GM12878 (cell line): ENCODE measurements around the gene DSTYK. TPM values are rescaled to one million over a fixed set of nuclear protein-coding genes. Genes with fewer than 3 reads are reported as not detected.
A peak's percentile ranks its signal among the peaks of the same experiment; 100 is the strongest.

ENCODE experiments used
- ATAC-seq: fragments of 200-7000 bp; cut with Tn5 transposase; 3 replicates; pipeline ENCODE4 v1.9.1; 2020; ENCODE audit warnings: mild to moderate bottlenecking, moderate library complexity
- BruUV-seq: library from RNA; stranded (reverse); fragments of 400-500 nt; replicated peaks from 2 replicates; lab custom pipeline; 2021; lab: Mats Ljungman, UMichigan
- CTCF ChIA-PET: fragments of 300-600 bp; sonication (Branson Sonifier 250); formaldehyde crosslinking; extraction: SDS; loops from one replicate; lab custom pipeline; 2021; ENCODE audit warnings: inconsistent platforms; lab: Yijun Ruan, JAX
- POLR2A ChIA-PET: fragments of 350-600 bp; formaldehyde crosslinking; extraction: SDS; loops from one replicate; lab custom pipeline; 2021; ENCODE audit warnings: inconsistent platforms; lab: Charles Lee
- RAD21 ChIA-PET: fragments of 300-600 bp; sonication (Branson Sonifier 250); formaldehyde crosslinking; loops from one replicate; lab custom pipeline; 2023; ENCODE audit warnings: antibody characterized with exemption; ENCODE audit not compliant: unreplicated experiment; lab: Charles Lee
- SMC1A ChIA-PET: fragments of 300-600 bp; sonication (Branson Sonifier 250); formaldehyde crosslinking; loops from one replicate; lab custom pipeline; 2023; ENCODE audit not compliant: unreplicated experiment, uncharacterized antibody; lab: Charles Lee
- DNase-seq: peaks from one replicate; pipeline ENCODE4 v3.0.0-alpha.2; 2011; ENCODE audit warnings: low read depth, low spot score
- FAIRE-seq: peaks from 3 replicates; lab custom pipeline; 2011; peaks lifted over from hg19 to GRCh38; lab: Jason Lieb, UNC
- H2AFZ ChIP-seq: 2 replicates; pipeline ENCODE4 v1.6.0; 2011; ENCODE audit warnings: low read depth, low read length, control low read depth; ENCODE audit not compliant: control insufficient read depth
- H3K27ac ChIP-seq: 2 replicates; pipeline ENCODE4 v1.5.1; 2011; ENCODE audit warnings: control low read depth; ENCODE audit not compliant: control insufficient read depth, insufficient read depth
- H3K27me3 ChIP-seq, 2 experiments: replicated peaks in 1 of 2; 2 replicates each; pipeline versions ENCODE4 v1.6.0 to v1.6.1; 2011; ENCODE audit warnings: low read length in 1 of 2; ENCODE audit not compliant: control insufficient read depth in 2 of 2, insufficient read depth in 2 of 2
- H3K36me3 ChIP-seq, 2 experiments: 2 replicates each; pipeline ENCODE4 v1.5.1; 2011; ENCODE audit warnings: low read length in 1 of 2; ENCODE audit not compliant: control insufficient read depth in 2 of 2, insufficient read depth in 2 of 2
- H3K4me1 ChIP-seq: 2 replicates; pipeline ENCODE4 v1.6.1; 2011; ENCODE audit warnings: mild to moderate bottlenecking, low read length, moderate library complexity, mixed read lengths; ENCODE audit not compliant: control insufficient read depth, insufficient read depth
- H3K4me2 ChIP-seq: 2 replicates; pipeline ENCODE4 v1.6.0; 2011; ENCODE audit warnings: control low read depth; ENCODE audit not compliant: control insufficient read depth, insufficient read depth
- H3K4me3 ChIP-seq: fragments of 200-600 bp; sonication (generic); 2 replicates; pipeline ENCODE4 v1.5.1; 2016
- H3K79me2 ChIP-seq: 2 replicates; pipeline ENCODE4 v1.6.0; 2011; ENCODE audit warnings: low read length; ENCODE audit not compliant: control insufficient read depth, insufficient read depth
- H3K9ac ChIP-seq: 2 replicates; pipeline ENCODE4 v1.8.0; 2011; ENCODE audit warnings: low read length, control low read depth, mixed read lengths; ENCODE audit not compliant: control insufficient read depth, insufficient read depth
- H3K9me3 ChIP-seq: replicated peaks from 3 replicates; pipeline ENCODE4 v1.5.1; 2011; ENCODE audit warnings: mild to moderate bottlenecking, low read length; ENCODE audit not compliant: control insufficient read depth, insufficient read depth
- H4K20me1 ChIP-seq: 2 replicates; pipeline ENCODE4 v1.6.0; 2011; ENCODE audit not compliant: control insufficient read depth, insufficient read depth
- EP300 ChIP-seq, 2 experiments: fragments of 150-350 bp in 1 of 2; IDR thresholded peaks; 2 replicates each; pipeline ENCODE4 v1.6.1; 2011 to 2012; ENCODE audit warnings: low read depth in 2 of 2, low read length in 2 of 2, borderline replicate concordance in 1 of 2, improper control_type of control experiment in 1 of 2, inconsistent platforms in 1 of 2; ENCODE audit not compliant: control insufficient read depth in 1 of 2
- JUND ChIP-seq: IDR thresholded peaks from 2 replicates; pipeline ENCODE4 v1.6.1; 2012; ENCODE audit warnings: low read depth, mild to moderate bottlenecking, low read length, improper control_type of control experiment, moderate library complexity
- LARP7 ChIP-seq: fragments of 450-650 bp; IDR thresholded peaks from 2 replicates; pipeline ENCODE4 v1.6.1; 2017; ENCODE audit warnings: mild to moderate bottlenecking
- RFX5 ChIP-seq: IDR thresholded peaks from 2 replicates; pipeline ENCODE4 v1.6.1; 2011; ENCODE audit warnings: low read depth, low read length, improper control_type of control experiment
- RUNX3 ChIP-seq: IDR thresholded peaks from 2 replicates; pipeline ENCODE4 v1.6.1; 2012; ENCODE audit warnings: low read length, inconsistent platforms
- TARDBP ChIP-seq: IDR thresholded peaks from 2 replicates; pipeline ENCODE4 v1.6.1; 2016; ENCODE audit warnings: borderline replicate concordance
- ZNF384 ChIP-seq: IDR thresholded peaks from 2 replicates; pipeline ENCODE4 v1.6.1; 2012; ENCODE audit warnings: low read depth, mild to moderate bottlenecking, low read length, improper control_type of control experiment, borderline replicate concordance
- ZSCAN29 ChIP-seq: fragments of 450-650 bp; IDR thresholded peaks from 2 replicates; pipeline ENCODE4 v1.6.1; 2017; ENCODE audit warnings: mild to moderate bottlenecking, moderate library complexity
- WGBS: methylation state at CpG from one replicate; pipeline ENCODE4 v1.1.6; 2016; ENCODE audit warnings: low lambda C conversion rate; ENCODE audit not compliant: insufficient replicate concordance, insufficient coverage; ENCODE audit errors: missing lambda C conversion rate; 5-methylcytosine and 5-hydroxymethylcytosine counted together
- in situ Hi-C: fragments of 300-500 bp; cut with MboI; formaldehyde crosslinking; loops from 9 replicates; pipeline ENCODE4 v1.14.3; 2018; ENCODE audit warnings: mixed read lengths
- intact Hi-C: fragments of 100-400 bp; cut with micrococcal nuclease; formaldehyde crosslinking; loops from one replicate; pipeline ENCODE4 v1.14.2; 2022; ENCODE audit not compliant: unreplicated experiment
- polyA plus RNA-seq, 11 experiments: library from polyadenylated mRNA; depleted of rRNA in 4 of 11; unstranded in 6 of 11; stranded (reverse) in 5 of 11; fragments of >200 nt; fragmentation: Nextera tagmentation in 4 of 11; fragmentation: Illumina TruSeq in 1 of 11; extraction: Ambion mirVana in 4 of 11; extraction: Trizol in 1 of 11; gene quantifications; 1 replicate in 1 of 11; 2 replicates in 10 of 11; pipeline versions ENCODE4 v1.2.1 to v1.2.3, GENCODE V29; 2011 to 2016; ENCODE audit warnings: inconsistent platforms in 2 of 11, missing spikeins in 2 of 11, low read depth in 1 of 11
- total RNA-seq, 4 experiments: library from RNA; depleted of rRNA in 3 of 4; stranded (reverse); fragments of >200 nt in 3 of 4; fragmentation: Illumina TruSeq in 1 of 4; extraction: Trizol in 1 of 4; gene quantifications; 2 replicates each; pipeline versions ENCODE4 v1.2.1 to v1.2.3, GENCODE V29; 2013 to 2021

The DSTYK gene
- total and polyA plus RNA-seq, 10 of the 15 experiments (the other 5 are each of a cell fraction or from before 2014, with no cell fraction given), result 2.7 to 5.5 (median 3.6) TPM

DNA sequence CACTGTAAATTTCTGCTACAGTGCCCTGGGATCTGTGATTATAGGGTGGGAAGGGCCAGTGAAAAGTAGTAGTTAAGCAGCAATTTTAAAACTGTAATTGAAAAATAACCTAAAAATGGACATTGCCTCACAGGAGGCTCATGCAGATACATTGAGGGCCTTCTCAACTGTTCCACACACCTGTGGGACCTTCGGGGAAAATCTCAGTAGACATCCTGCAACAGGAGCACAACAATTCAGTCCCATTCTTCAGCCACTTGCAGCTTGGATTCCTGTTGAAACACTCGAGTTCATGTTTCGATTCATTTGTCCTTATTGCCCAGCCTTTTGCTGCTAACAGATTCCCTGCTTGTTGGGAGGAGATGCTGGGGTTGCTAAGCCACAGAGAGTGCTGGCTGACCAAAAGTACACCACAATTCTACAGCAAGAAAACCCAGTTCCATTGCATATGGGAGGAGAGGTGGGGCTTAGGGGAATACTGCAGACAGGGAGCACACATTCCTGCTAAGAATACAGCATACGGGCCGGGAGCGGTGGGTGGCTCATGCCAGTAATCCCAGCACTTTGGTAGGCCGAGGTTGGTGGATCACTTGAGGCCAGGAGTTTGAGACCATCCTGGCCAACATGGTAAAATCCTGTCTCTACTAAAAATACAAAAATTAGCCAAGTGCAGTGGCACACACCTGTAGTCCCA, 20.8 kb upstream of the DSTYK start:
- H3K4me3 ChIP-seq, result no peak overlapping the region
- H3K4me2 ChIP-seq, result peak overlapping the region; percentile 50
- H3K36me3 ChIP-seq, result no peaks in the 10 kb centered on the region
- H3K79me2 ChIP-seq, result no peaks in the 10 kb centered on the region
- ATAC-seq, result no peak
- RAD21 ChIA-PET, result interaction anchor here (0.8 to 24.5 kb wide), 5 partner anchors 20 to 92 kb away, joined by 3 to 728 read pairs (median 12); no protein-coding TSS in a partner anchor
- no peaks in the 10 kb centered on the region for H3K9me3 ChIP-seq
- H3K9ac ChIP-seq, result no peak overlapping the region
- intact Hi-C loops (no loop called here), in situ Hi-C loops (no loop called here)
- CTCF ChIA-PET, result interaction anchor here (0.7 to 19.1 kb wide), 6 partner anchors 20 to 170 kb away, joined by 3 to 836 read pairs (median 4); no protein-coding TSS in a partner anchor
- no peak overlapping the region for H3K27ac ChIP-seq
- SMC1A ChIA-PET, result interaction anchor here (0.6 to 12.1 kb wide), 7 partner anchors 8 to 93 kb away, joined by 3 to 427 read pairs (median 4); no protein-coding TSS in a partner anchor
- peaks cover 0 to 6% of the 10 kb centered on the region in 2 experiments; a peak in 2 of 4 replicates for H3K27me3 ChIP-seq
- H4K20me1 ChIP-seq, result no peaks in the 10 kb centered on the region
- no peak for DNase-seq
- POLR2A ChIA-PET, result interaction anchor here (0.8 to 5.2 kb wide), 4 partner anchors 12 to 81 kb away, joined by 3 to 75 read pairs (median 5); no protein-coding TSS in a partner anchor
- BruUV-seq, result no TSS peak
- H2AFZ ChIP-seq, result no peak overlapping the region
- no peak for FAIRE-seq
- H3K4me1 ChIP-seq, result peaks cover 37% of the 10 kb centered on the region
- TF ChIP-seq ZNF384 (0 out of 2 replicates have a peak, but pooled peaks have one; percentile 3), LARP7 (0 out of 2 replicates have a peak, but pooled peaks have one; percentile 35), ZSCAN29 (no peak), RFX5 (no peak), JUND (no peak), RUNX3 (peak; percentile 14), EP300 (IDR thresholded peaks at IDR 0.05; ENCODE audit: borderline replicate concordance in 1 of 2, control insufficient read depth in 1 of 2, low read depth in 2 of 2, low read length in 2 of 2) (no peak), TARDBP (no peak)
- WGBS, result 52% methylated on average over 7 of the region's 7 CpGs
